Measurements from ENCODE around the gene PRORP. TPM values are rescaled to one million over a fixed set of nuclear protein-coding genes. Genes with fewer than 3 reads are reported as not detected.

The PRORP gene
- total and polyA plus RNA-seq, 9 donors = 6.7 to 36.4 (median 11.9) TPM

- H3K4me1 ChIP-seq (ENCODE audit: insufficient read depth) = no peaks in the 10 kb centered on the region
- H3K27me3 ChIP-seq = no peaks in the 10 kb centered on the region
- intact Hi-C loops (cut with DNase I) = loop anchor here in 1 of 4 donors (10.0 kb wide), 1 partner anchor 46 kb away; no protein-coding TSS in a partner anchor
- WGBS, 3 donors = 94 to 98% (median 97%) methylated on average over 2 of the region's 2 CpGs
- H3K36me3 ChIP-seq = no peaks in the 10 kb centered on the region
- H3K27ac ChIP-seq = no peak overlapping the region
- H3K4me3 ChIP-seq = no peak overlapping the region
- TF ChIP-seq CTCF (IDR thresholded peaks at IDR 0.05) (no peak), EP300 (IDR thresholded peaks at IDR 0.05) (no peak), POLR2A (IDR thresholded peaks at IDR 0.05) (no peak)
- DNase-seq = no peak
- no peaks in the 10 kb centered on the region for H3K9me3 ChIP-seq
These were observed 36.1 kb downstream of the PRORP start for GRCh38 chr14:35158491-35158890.

GRCh38 chr14:35158951-35159653 is 36.8 kb downstream of the PRORP start:
- Histone ChIP-seq H3K9me3 (no peaks in the 10 kb centered on the region), H3K36me3 (no peaks in the 10 kb centered on the region), H3K27me3 (no peaks in the 10 kb centered on the region), H3K4me1 (ENCODE audit: insufficient read depth) (no peaks in the 10 kb centered on the region), H3K4me3 (no peak overlapping the region), H3K27ac (no peak overlapping the region)
- TF ChIP-seq POLR2A (IDR thresholded peaks at IDR 0.05) (no peak), EP300 (IDR thresholded peaks at IDR 0.05) (no peak), CTCF (IDR thresholded peaks at IDR 0.05) (no peak)
- 81 to 85% (median 85%) methylated on average over 8 of the region's 8 CpGs for WGBS, 3 donors
- intact Hi-C loops (cut with DNase I) = loop anchor here in 1 of 4 donors (10.0 kb wide), 1 partner anchor 46 kb away; no protein-coding TSS in a partner anchor
- DNase-seq = no peak

- intact Hi-C loops (cut with DNase I) = loop anchor here in 1 of 4 donors (10.0 kb wide), 1 partner anchor 45 kb away; no protein-coding TSS in a partner anchor
- H3K4me3 ChIP-seq = no peak overlapping the region
- no peaks in the 10 kb centered on the region for H3K4me1 ChIP-seq (ENCODE audit: insufficient read depth)
- no peaks in the 10 kb centered on the region for H3K9me3 ChIP-seq
- TF ChIP-seq EP300 (IDR thresholded peaks at IDR 0.05) = no peak
- no peak for TF ChIP-seq CTCF (IDR thresholded peaks at IDR 0.05)
- no peak for TF ChIP-seq POLR2A (IDR thresholded peaks at IDR 0.05)
- WGBS, 3 donors = 55 to 70% (median 69%) methylated on average over 6 of the region's 6 CpGs
- no peaks in the 10 kb centered on the region for H3K27me3 ChIP-seq
- no peaks in the 10 kb centered on the region for H3K36me3 ChIP-seq
- no peak for DNase-seq
- no peak overlapping the region for H3K27ac ChIP-seq
These were observed 37.5 kb downstream of the PRORP start for GRCh38 chr14:35159742-35160409.

- intact Hi-C loops (cut with DNase I) = no loop called here
- 80 to 91% (median 85%) methylated on average over 5 of the region's 5 CpGs for WGBS, 3 donors
- H3K27me3 ChIP-seq = no peaks in the 10 kb centered on the region
- H3K27ac ChIP-seq = no peak overlapping the region
- H3K4me1 ChIP-seq (ENCODE audit: insufficient read depth) = no peaks in the 10 kb centered on the region
- H3K4me3 ChIP-seq = no peak overlapping the region
- TF ChIP-seq POLR2A (IDR thresholded peaks at IDR 0.05) (no peak), CTCF (IDR thresholded peaks at IDR 0.05) (no peak), EP300 (IDR thresholded peaks at IDR 0.05) (no peak)
- H3K9me3 ChIP-seq = no peaks in the 10 kb centered on the region
- H3K36me3 ChIP-seq = no peaks in the 10 kb centered on the region
- no peak for DNase-seq
These were observed 38.9 kb downstream of the PRORP start for GRCh38 chr14:35161231-35161630.

All from ovary (tissue), 9 donors.